Stimulated activated CD8-positive, alpha-beta memory T cell treated with anti-CD3 and anti-CD28 coated beads, Interleukin-7, amount 100 ng/mL, for 4 hours (primary cell): ENCODE results near the gene DIDO1.

ENCODE experiments used
- DNase-seq, 2 donors: peaks; one replicate each; pipeline ENCODE4 v3.0.0-alpha.2; 2020; ENCODE audit warnings: low read depth in 2 of 2

The DIDO1 gene

GRCh38 chr20:62911701-62912280 is 14.5 kb downstream of the DIDO1 start:
- DNase-seq, result no peak

GRCh38 chr20:62910777-62911497 is 15.4 kb downstream of the DIDO1 start:
- DNase-seq, result no peak

- no peak for DNase-seq
These were observed 16.0 kb downstream of the DIDO1 start for GRCh38 chr20:62910217-62910766.

GRCh38 chr20:62908971-62909791 is 17.1 kb downstream of the DIDO1 start:
- no peak for DNase-seq

- DNase-seq, result no peak
These were observed 18.7 kb downstream of the DIDO1 start for GRCh38 chr20:62907384-62908317.

GRCh38 chr20:62906647-62907375 is 19.5 kb downstream of the DIDO1 start:
- DNase-seq, result no peak

GRCh38 chr20:62906209-62906608 is 20.1 kb downstream of the DIDO1 start:
- no peak for DNase-seq

GRCh38 chr20:62905536-62906117 is 20.7 kb downstream of the DIDO1 start:
- no peak for DNase-seq

- DNase-seq, result no peak
These were observed 23.2 kb downstream of the DIDO1 start for GRCh38 chr20:62902926-62903615.

- DNase-seq, result no peak
These were observed 24.4 kb downstream of the DIDO1 start for GRCh38 chr20:62901891-62902290.

- DNase-seq, result no peak
These were observed 25.4 kb downstream of the DIDO1 start for GRCh38 chr20:62900692-62901584.

- peak; percentile 52 to 57 for DNase-seq
These were observed 26.1 kb downstream of the DIDO1 start for GRCh38 chr20:62900052-62900691.

- DNase-seq, result no peak
These were observed 26.7 kb downstream of the DIDO1 start for GRCh38 chr20:62899633-62900051.

GRCh38 chr20:62898970-62899632 is 27.2 kb downstream of the DIDO1 start:
- DNase-seq, result no peak

- DNase-seq, result no peak
These were observed 28.0 kb downstream of the DIDO1 start for GRCh38 chr20:62898093-62898964.

- DNase-seq, result no peak
These were observed 28.6 kb downstream of the DIDO1 start for GRCh38 chr20:62897666-62898065.

GRCh38 chr20:62896526-62896925 is 29.8 kb downstream of the DIDO1 start:
- DNase-seq, result no peak
